Esophagus squamous epithelium (tissue), 4 donors: ENCODE measurements around the gene RAX2.

Experiments
- POLR2A ChIP-seq, 4 donors: fragments of 450-650 bp; IDR thresholded peaks; one replicate each; pipeline ENCODE4 v1.6.1; 2017; ENCODE audit warnings: antibody characterized with exemption in 4 of 4, mild to moderate bottlenecking in 4 of 4, moderate library complexity in 3 of 4
- TF ChIP-seq, protein P1 (sequence below), 6 experiments: fragments of 450-650 bp in 4 of 6; fragments of 200-600 bp in 2 of 6; sonication (generic) in 2 of 6; IDR thresholded peaks; one replicate each; pipeline ENCODE4 v1.5.1; 2016 to 2019; ENCODE audit warnings: antibody characterized with exemption in 6 of 6, mild to moderate bottlenecking in 4 of 6, moderate library complexity in 4 of 6

DNA sequence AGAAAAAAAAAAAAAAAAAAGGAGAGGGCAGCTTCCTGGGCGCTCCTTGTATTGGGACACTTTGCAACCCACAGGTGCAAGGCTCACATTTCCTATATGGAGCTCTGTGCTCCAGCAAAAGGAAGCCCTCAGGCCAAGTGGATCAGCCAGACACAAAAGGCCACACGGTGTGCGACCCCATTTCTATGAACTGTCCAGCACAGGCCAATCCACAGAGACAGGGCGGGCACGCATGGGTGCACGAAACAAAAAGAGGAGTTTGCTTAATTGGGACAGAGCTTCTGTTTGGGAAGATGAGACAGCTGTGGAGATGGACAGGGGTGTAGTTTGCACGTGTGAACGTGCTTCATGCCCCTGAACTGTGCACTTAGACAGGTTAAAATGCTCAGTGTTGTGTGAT, 45.7 kb upstream of the RAX2 start:
- TF ChIP-seq, protein P1, sequence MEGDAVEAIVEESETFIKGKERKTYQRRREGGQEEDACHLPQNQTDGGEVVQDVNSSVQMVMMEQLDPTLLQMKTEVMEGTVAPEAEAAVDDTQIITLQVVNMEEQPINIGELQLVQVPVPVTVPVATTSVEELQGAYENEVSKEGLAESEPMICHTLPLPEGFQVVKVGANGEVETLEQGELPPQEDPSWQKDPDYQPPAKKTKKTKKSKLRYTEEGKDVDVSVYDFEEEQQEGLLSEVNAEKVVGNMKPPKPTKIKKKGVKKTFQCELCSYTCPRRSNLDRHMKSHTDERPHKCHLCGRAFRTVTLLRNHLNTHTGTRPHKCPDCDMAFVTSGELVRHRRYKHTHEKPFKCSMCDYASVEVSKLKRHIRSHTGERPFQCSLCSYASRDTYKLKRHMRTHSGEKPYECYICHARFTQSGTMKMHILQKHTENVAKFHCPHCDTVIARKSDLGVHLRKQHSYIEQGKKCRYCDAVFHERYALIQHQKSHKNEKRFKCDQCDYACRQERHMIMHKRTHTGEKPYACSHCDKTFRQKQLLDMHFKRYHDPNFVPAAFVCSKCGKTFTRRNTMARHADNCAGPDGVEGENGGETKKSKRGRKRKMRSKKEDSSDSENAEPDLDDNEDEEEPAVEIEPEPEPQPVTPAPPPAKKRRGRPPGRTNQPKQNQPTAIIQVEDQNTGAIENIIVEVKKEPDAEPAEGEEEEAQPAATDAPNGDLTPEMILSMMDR (IDR thresholded peaks at IDR 0.05), result no peak
- no peak for TF ChIP-seq POLR2A (IDR thresholded peaks at IDR 0.05)
